ENCODE data around the gene RDH5.

RDH5 gene

GRCh38 chr12:55720071-55720564, at the start of gene RDH5:
RDH5 (plus strand) TSS chr12:55720393; CDS start chr12:55721185, 792 bp downstream.
- no peak for DNase-seq

DNA sequence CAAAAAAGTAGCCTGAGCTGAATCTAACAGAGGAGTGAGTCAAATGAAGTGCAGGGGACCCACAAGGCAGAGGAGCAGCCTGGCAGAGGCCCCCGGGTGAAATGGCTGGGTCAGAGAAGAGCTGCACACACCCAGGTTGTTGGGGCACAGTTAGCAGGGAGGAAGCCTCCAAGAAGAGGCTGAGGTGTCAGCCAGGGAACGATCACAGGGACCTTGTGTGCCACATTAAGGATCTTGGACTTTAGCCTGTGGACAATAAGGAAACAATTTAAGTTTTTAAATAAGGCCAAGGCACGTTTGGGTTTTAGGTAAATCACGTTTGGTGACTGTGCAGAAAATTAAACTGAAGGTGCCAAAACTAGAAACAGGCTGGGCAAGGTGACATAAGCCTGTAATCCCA, 48.4 kb upstream of the RDH5 start:
- no peak for DNase-seq

GRCh38 chr12:55673638-55674037, 46.6 kb upstream of the RDH5 start:
- DNase-seq = peak; percentile 75

GRCh38 chr12:55675666-55676065, 44.5 kb upstream of the RDH5 start:
- DNase-seq = no peak

- DNase-seq = no peak
Measured at GRCh38 chr12:55676707-55677106, 43.5 kb upstream of the RDH5 start.

DNA sequence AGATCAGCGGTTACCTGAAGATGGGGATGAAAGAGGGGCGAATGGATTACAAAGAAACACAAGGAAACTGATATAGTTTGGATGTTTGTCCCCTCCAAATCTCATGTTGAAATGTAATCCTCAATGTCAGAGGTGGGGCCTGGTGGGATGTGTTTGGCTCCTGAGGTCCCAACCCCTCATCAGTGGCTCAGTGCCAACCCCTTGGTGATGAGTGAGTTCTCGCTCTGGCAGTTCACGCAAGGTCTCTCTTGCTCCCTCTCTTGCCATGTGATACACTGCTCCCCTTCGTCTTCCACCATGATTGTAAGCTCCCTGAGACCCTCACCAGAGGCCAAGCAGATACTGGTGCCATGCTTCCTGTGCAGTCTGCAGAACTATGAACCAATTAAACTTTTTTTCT, 40.5 kb upstream of the RDH5 start:
- no peak for DNase-seq

DNA sequence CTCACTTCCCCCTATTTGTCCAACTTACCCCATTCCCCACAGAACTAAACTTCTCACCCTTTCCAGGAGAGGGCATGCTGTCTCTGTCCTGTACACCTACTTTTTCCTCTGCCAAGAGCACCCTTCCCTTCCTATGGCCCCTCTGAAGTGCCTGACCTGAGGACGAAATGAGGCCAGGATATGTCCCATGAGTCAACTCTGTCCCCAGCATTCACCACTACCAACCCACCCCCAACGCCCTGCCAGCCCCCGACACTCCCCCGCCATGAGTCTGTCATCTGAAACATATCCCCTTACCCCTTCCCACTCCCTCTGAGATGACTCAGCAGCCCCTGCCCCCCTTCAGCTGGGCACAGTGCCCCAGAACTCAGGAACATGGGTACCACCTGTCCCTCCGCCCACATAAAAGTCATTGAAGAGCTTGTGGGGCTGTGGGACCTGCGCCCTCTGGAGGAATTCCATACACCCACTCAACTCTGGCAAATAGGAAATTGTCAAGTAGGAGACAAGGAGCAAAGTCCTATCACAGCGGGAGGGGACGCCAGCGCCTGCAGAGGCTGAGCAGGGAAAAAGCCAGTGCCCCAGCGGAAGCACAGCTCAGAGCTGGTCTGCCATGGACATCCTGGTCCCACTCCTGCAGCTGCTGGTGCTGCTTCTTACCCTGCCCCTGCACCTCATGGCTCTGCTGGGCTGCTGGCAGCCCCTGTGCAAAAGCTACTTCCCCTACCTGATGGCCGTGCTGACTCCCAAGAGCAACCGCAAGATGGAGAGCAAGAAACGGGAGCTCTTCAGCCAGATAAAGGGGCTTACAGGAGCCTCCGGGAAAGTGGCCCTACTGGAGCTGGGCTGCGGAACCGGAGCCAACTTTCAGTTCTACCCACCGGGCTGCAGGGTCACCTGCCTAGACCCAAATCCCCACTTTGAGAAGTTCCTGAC, 38.8 kb upstream of the RDH5 start:
- peak; percentile 46 for DNase-seq

DNA sequence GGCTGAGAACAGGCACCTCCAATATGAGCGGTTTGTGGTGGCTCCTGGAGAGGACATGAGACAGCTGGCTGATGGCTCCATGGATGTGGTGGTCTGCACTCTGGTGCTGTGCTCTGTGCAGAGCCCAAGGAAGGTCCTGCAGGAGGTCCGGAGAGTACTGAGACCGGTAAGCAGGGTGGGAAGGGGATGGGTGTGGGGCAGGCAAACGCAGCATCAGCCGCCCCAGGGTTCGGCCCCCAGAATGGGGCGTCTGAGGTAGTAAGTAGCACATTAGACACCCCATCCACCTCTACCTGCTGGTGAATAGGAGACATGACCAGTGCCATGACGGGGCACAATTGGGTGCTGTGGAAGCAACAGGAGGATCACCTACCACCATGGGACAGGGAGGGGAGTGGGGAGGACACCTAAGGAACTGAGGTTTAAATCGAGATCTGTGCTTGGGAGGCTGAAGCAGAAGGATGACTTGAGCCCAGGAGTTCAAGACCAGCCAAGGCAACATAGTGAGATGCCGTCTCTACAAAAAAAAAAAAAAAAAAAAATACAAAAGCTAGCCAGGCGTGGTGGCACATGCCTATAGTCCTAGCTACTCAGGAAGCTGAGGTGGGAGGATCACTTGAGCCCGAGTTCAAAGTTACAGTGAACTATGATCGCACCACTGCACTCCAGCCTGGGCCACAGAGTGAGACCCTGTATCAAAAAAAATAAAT, 38.0 kb upstream of the RDH5 start:
- DNase-seq = no peak

- no peak for DNase-seq
Measured at GRCh38 chr12:55683676-55684075, 36.5 kb upstream of the RDH5 start.

DNA sequence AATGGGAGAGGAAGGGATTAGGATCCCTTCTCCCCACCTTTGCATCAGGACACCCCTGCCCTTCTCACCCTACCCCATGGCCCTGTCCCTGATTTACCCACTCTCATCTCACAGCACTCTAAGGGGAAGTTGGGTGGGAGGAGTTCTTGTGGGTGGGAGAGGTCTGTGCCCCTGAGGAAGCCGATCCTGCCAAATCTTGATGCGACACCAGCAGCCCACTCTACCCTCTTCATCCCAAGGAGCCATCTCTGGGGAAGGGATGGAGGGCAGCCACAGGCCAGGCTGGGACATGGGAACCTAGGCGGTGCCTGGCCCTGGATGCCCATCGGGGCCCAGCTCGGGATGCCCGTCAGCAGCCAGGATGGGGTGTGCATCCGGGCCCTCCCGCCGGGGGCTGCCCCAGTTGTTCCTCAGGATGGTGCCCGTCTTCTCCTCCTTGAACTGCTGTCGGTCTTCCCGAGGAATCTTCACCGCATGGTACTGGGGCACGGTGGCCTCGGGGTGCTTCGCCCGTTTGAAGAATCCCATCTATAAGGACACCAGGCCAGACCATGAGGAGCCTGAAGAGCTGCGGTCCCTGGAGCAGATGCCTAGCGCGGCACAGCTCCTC, 35.3 kb upstream of the RDH5 start:
- DNase-seq = no peak

DNA sequence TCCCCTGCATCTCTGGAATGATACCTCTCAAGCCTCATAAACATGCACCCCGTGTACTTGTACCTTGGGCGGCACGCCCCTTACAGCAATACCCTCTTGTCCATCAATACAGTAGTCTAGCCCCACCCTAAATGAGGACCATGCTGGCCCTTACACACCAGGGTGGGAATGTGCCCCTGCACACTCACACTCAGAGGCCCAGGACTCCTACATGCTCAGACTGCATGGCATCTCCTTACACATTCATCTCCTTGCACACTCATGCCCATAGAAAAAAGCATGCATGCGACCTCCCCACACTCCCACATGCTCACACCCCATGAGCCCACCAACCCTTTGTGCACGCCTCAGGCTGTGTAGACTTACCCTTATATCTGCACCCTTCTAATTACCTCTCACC, 34.5 kb upstream of the RDH5 start:
- no peak for DNase-seq

DNA sequence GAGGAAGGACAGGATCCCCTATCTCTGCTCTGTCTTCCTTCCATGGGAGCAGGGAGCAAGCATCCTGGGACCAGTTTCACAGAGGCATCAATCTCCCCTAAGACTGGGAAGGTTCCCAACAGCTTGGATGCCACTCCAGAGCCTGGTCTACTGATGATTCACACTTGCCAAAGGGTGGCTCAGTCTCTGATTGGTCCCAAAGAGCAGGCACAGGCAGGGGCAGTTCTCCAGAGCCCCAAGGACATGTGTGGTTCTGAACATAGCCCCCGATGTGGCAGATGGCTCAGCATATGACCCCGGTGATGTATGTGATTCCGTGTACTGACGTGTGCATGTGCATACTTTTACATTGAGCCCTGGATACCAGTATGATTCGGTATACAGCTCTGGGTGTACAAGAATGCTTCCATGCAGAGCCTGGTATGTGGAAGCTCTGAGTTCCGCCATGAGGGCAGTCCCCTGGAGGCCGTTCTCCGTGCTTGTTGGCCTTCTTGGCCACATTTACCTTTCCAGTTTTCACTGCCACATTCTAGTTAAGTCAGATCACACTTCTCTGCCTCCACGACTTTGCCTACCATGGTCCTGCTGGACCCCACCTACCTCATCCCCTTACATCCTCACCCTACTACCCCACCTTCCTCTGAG, 33.7 kb upstream of the RDH5 start:
- DNase-seq = no peak

GRCh38 chr12:55687746-55688145, 32.4 kb upstream of the RDH5 start:
- no peak for DNase-seq

DNA sequence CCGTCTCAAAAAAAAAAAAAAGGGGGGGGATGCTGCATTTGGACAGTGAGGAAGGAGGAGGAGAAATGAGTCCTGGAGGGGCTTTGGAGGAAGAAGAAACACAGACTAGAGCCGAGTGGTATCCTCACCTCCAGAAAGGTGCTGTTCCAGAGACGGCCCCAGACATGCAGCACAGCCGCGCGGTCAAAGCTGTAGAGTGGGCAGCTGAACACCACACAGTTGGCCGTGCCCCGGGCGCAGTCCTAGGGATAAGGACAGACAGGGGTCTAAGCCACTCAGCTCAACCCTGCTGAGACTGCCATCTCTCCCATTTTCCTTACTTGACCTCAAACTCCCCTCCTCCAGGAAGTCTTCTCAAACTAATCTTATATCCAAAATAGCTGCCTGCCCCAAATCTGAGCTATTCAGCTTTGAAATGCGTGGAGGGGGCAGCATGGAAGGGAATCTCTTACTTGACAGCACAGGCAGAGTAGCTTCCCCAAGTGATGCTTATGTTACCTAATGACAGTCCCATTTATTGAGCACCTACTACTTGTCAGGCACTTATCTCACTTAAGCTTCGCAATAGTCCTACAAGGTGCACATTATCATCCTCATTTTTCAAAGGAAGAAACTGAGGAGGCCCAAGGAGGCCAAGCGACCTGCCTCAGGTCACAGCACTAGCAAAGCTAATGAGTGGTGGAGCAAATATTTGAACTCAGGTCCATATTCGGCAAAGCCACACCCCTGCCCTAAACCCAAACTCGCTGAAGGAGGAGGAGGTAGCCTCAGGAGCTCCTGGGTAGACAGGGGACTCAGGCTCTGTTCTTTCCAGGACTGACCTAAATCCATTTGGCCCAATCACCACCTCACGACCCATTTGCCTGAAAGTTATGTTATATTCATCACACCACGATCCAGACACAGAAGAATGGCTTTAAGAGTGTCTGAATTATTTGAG, 31.2 kb upstream of the RDH5 start:
- DNase-seq = no peak

DNA sequence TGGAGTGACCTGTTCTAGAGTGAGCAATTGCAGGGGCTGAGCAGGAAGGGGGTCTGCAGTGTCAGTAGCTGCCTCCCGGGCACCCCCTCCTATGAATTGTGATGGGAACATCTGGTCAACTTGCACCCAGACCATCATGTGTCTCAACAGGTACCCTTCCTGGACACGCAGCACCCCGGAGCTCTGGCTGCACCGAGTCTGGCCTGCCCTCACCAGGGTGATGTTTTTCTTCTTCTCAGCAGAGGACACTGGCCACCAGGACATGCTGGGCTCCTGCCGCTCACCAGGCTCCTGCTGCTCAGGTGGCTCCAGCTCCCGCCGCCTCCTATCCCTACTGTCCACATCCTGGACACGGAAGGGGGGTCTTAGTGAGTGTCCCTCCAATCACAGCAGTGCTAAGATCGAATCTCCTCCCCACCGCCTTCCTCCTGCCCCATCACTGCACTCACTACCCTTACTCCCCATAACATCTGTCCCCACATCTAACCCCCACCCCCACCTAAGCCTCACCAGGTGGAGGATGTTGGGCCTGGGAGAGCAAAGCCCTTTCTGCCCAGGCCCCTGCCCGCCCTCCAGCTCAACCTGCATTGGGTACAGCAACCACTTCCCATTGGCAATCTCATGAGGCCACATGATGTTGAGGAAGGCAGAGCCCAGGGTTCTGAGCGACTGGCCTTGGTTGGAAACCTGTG, 27.4 kb upstream of the RDH5 start:
- DNase-seq = no peak

- DNase-seq = no peak
Measured at GRCh38 chr12:55693323-55694187, 26.6 kb upstream of the RDH5 start.

DNA sequence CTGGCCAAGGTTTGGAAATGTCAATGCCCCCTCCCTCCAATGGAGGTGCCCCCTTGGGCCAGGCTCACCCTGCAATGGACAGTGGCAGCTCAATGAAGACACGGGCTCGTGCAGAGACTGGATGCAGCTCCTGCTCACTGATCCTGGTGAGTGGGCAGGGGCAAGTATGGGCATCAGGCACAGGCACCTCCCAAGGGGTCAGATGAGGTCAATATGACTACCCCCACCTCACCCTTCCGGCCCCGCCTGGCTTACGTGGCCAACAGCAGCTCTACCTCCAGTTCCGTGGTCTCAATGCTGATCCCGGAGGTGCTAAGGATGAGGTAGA, 26.0 kb upstream of the RDH5 start:
- DNase-seq = no peak

GRCh38 chr12:55694651-55695050, 25.5 kb upstream of the RDH5 start:
- no peak for DNase-seq

GRCh38 chr12:55695349-55695748, 24.8 kb upstream of the RDH5 start:
- no peak for DNase-seq

DNA sequence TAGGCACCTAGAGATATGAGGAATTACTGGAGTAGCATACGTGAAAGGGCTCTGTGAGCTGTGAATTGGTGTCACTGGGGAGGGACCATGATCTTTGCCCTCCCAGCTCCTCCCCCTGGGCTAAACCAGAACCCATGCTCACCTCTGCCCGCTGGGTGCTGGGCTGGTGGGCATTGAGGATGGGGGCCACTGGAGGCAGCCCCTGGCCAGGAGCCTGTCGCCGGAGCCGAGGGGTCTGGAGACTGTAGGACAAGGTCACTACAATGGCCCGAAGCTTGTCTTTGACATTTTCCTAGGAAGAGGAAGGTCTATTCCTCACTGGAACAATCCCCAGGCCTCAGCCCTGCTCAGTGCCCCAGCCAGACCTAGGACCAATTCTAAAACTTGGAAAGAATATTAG, 24.1 kb upstream of the RDH5 start:
- DNase-seq = no peak
